K562 (cell line): ENCODE data around the gene TXNRD1. TPM values are rescaled to one million over a fixed set of nuclear protein-coding genes. Genes with fewer than 3 reads are reported as not detected.

Experiments
- CHCHD3 ChIP-seq: fragments of 250-450 bp; sonication (Bioruptor Pico); IDR thresholded peaks from 2 replicates; pipeline ENCODE4 v2.1.2; 2022; ENCODE audit warnings: mild to moderate bottlenecking
- HDAC8 ChIP-seq: fragments of 450-650 bp; IDR thresholded peaks from 2 replicates; pipeline ENCODE4 v1.6.1; 2016; ENCODE audit warnings: mild to moderate bottlenecking, missing genetic modification characterization, moderate library complexity, missing compliant biosample characterization
- LCOR ChIP-seq: sonication (generic); formaldehyde crosslinking; IDR thresholded peaks from 2 replicates; pipeline ENCODE4 v1.8.0; 2022; ENCODE audit warnings: mild to moderate bottlenecking, missing genetic modification reagents
- POLR2H ChIP-seq: IDR thresholded peaks from 2 replicates; pipeline ENCODE4 v1.6.1; 2016; ENCODE audit warnings: missing genetic modification characterization, low read depth, mild to moderate bottlenecking, control low read depth, missing compliant biosample characterization, moderate library complexity
- RUNX1 ChIP-seq: sonication (generic); IDR thresholded peaks from 2 replicates; pipeline ENCODE4 v1.6.1; 2016; ENCODE audit warnings: antibody characterized with exemption, low read depth
- SPI1 ChIP-seq: IDR thresholded peaks from 2 replicates; pipeline ENCODE4 v1.6.1; 2011; ENCODE audit warnings: low read depth, low read length, control low read depth, borderline replicate concordance
- TCF7L2 ChIP-seq: fragments of 150-350 bp; IDR thresholded peaks from 2 replicates; pipeline ENCODE4 v1.6.1; 2016; ENCODE audit warnings: low read depth, mild to moderate bottlenecking, low read length, moderate library complexity
- ZNF274 ChIP-seq: IDR thresholded peaks from 2 replicates; pipeline ENCODE4 v1.6.1; 2011; ENCODE audit warnings: low read depth, mild to moderate bottlenecking, low read length, moderate library complexity, borderline replicate concordance
- ZNF518B ChIP-seq: fragments of 250-450 bp; sonication (Bioruptor Pico); IDR thresholded peaks from 2 replicates; pipeline ENCODE4 v1.5.0; 2021; ENCODE audit warnings: mild to moderate bottlenecking, moderate library complexity
- ZNF79 ChIP-seq: fragments of 250-450 bp; sonication (Bioruptor Pico); IDR thresholded peaks from 2 replicates; pipeline ENCODE4 v1.4.0; 2020; ENCODE audit warnings: low read depth, mild to moderate bottlenecking, moderate library complexity
- polyA plus RNA-seq, 8 experiments: library from polyadenylated mRNA; depleted of rRNA in 4 of 8; stranded (reverse) in 5 of 8; unstranded in 3 of 8; fragments of >200 nt; fragmentation: Nextera tagmentation in 2 of 8; fragmentation: Illumina TruSeq in 1 of 8; extraction: Ambion mirVana in 2 of 8; extraction: Trizol in 1 of 8; gene quantifications; 2 replicates each; pipeline versions ENCODE4 v1.2.1 to v1.2.3, GENCODE V29; 2011 to 2014; ENCODE audit warnings: inconsistent platforms in 1 of 8, missing spikeins in 1 of 8
- total RNA-seq, 7 experiments: library from RNA; depleted of rRNA in 6 of 7; stranded (reverse); fragments of >200 nt in 6 of 7; fragmentation: Illumina TruSeq in 2 of 7; extraction: Trizol in 2 of 7; gene quantifications; 2 replicates each; pipeline versions ENCODE4 v1.2.1 to v1.2.3, GENCODE V29; 2011 to 2021; ENCODE audit warnings: low replicate concordance in 1 of 7
- TF ChIP-seq, protein P1 (sequence below): fragments of 250-450 bp; sonication (Bioruptor Pico); IDR thresholded peaks from 2 replicates; pipeline ENCODE4 v1.5.0; 2021

The TXNRD1 gene
- total and polyA plus RNA-seq, 9 of the 15 experiments (the other 6 are each of a cell fraction or from before 2014, with no cell fraction given), result 107 to 189 (median 146) TPM

DNA sequence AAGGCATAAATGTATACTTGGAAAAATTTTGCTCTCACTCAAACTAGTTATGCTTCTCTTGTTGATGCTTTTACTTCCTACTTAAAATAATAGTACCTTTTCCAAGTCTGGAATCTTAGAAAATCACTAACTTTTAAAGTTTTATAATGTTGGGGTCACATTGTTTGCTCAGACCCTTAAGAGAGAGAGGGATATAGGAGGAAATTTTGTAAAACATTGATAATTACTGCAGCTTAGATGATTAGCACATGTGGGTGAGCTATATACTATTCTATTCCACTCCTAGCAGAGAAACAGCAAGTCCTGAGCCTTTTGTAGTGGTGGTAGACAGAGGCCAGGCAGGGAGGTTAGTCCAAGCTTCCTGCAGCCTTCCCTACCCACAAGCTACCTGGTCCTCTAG, 101.4 kb downstream of the TXNRD1 start (continued):
- TF ChIP-seq ZNF518B (CRISPR knock-in tag) (no peak), TCF7L2 (no peak), CHCHD3 (CRISPR knock-in tag) (no peak), SPI1 (no peak), LCOR (CRISPR knock-in tag) (no peak), RUNX1 (no peak), POLR2H (no peak), ZNF79 (no peak), HDAC8 (no peak), ZNF274 (no peak)
- TF ChIP-seq, protein P1, sequence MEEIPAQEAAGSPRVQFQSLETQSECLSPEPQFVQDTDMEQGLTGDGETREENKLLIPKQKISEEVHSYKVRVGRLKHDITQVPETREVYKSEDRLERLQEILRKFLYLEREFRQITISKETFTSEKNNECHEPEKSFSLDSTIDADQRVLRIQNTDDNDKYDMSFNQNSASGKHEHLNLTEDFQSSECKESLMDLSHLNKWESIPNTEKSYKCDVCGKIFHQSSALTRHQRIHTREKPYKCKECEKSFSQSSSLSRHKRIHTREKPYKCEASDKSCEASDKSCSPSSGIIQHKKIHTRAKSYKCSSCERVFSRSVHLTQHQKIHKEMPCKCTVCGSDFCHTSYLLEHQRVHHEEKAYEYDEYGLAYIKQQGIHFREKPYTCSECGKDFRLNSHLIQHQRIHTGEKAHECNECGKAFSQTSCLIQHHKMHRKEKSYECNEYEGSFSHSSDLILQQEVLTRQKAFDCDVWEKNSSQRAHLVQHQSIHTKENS (CRISPR knock-in tag), result no peak
